Smooth muscle cell (in vitro differentiated cells): ENCODE results near the gene OR3A2. TPM values are rescaled to one million over a fixed set of nuclear protein-coding genes. Genes with fewer than 3 reads are reported as not detected.
"Not testable (repeated sequence)": the region's sequence is repeated elsewhere in the genome, so short reads cannot be mapped to it uniquely, and the experiment has no call there.

Experiments used
- DNase-seq: peaks from one replicate; lab custom pipeline; 2025; ENCODE audit not compliant: unreplicated experiment; lab: John Stamatoyannopoulos, UW
- H2AFZ ChIP-seq: fragments of 200-600 bp; sonication (generic); 2 replicates; pipeline ENCODE4 v1.6.0; 2016; ENCODE audit warnings: antibody characterized with exemption, low read depth, mild to moderate bottlenecking
- H3F3A ChIP-seq: fragments of 200-600 bp; sonication (generic); 2 replicates; pipeline ENCODE4 v1.6.0; 2017; ENCODE audit warnings: antibody characterized with exemption, low read depth
- H3K27ac ChIP-seq: fragments of 200-600 bp; sonication (generic); 2 replicates; pipeline ENCODE4 v1.5.1; 2016; ENCODE audit warnings: low read depth, mild to moderate bottlenecking
- H3K27me3 ChIP-seq: fragments of 200-600 bp; sonication (generic); 2 replicates; pipeline ENCODE4 v1.6.1; 2016; ENCODE audit warnings: low read depth, mild to moderate bottlenecking
- H3K36me3 ChIP-seq: fragments of 200-600 bp; sonication (generic); 2 replicates; pipeline ENCODE4 v1.5.1; 2016; ENCODE audit warnings: low read depth
- H3K4me1 ChIP-seq: fragments of 200-600 bp; sonication (generic); 2 replicates; pipeline ENCODE4 v1.5.1; 2016; ENCODE audit warnings: low read depth
- H3K4me2 ChIP-seq: fragments of 200-600 bp; sonication (generic); 2 replicates; pipeline ENCODE4 v1.6.0; 2016; ENCODE audit warnings: mild to moderate bottlenecking
- H3K4me3 ChIP-seq: fragments of 200-600 bp; sonication (generic); 2 replicates; pipeline ENCODE4 v1.5.1; 2016; ENCODE audit warnings: mild to moderate bottlenecking
- H3K79me2 ChIP-seq: fragments of 200-600 bp; sonication (generic); 2 replicates; pipeline ENCODE4 v1.6.0; 2016; ENCODE audit warnings: low read depth, mild to moderate bottlenecking
- H3K9ac ChIP-seq: fragments of 200-600 bp; sonication (generic); 2 replicates; pipeline ENCODE4 v1.6.0; 2016; ENCODE audit warnings: low read depth
- H3K9me3 ChIP-seq: fragments of 200-600 bp; sonication (generic); replicated peaks from 2 replicates; pipeline ENCODE4 v1.5.1; 2016; ENCODE audit warnings: low read depth
- H4K20me1 ChIP-seq: fragments of 200-600 bp; sonication (generic); 2 replicates; pipeline ENCODE4 v1.6.0; 2016; ENCODE audit warnings: low read depth
- WGBS: methylation state at CpG from one replicate; pipeline ENCODE4 v1.1.7; 2016; ENCODE audit warnings: low lambda C conversion rate; 5-methylcytosine and 5-hydroxymethylcytosine counted together
- polyA plus RNA-seq: library from polyadenylated mRNA; unstranded; fragments of >200 nt; fragmentation: Nextera tagmentation; extraction: Ambion mirVana; gene quantifications from 2 replicates; pipeline ENCODE4 v1.2.1, GENCODE V29; 2016
- total RNA-seq: library from RNA; depleted of rRNA; stranded (reverse); fragments of >200 nt; gene quantifications from 2 replicates; pipeline ENCODE4 v1.2.3, GENCODE V29; 2014
- TF ChIP-seq, protein P1 (sequence below): fragments of 200-600 bp; sonication (generic); IDR thresholded peaks from 2 replicates; pipeline ENCODE4 v1.5.1; 2017; ENCODE audit warnings: borderline replicate concordance, mild to moderate bottlenecking, antibody characterized with exemption; ENCODE audit not compliant: insufficient read depth, poor library complexity, severe bottlenecking

The OR3A2 gene
- total RNA-seq, result not detected in 2 replicates
- polyA plus RNA-seq, result not detected in 2 replicates

DNA sequence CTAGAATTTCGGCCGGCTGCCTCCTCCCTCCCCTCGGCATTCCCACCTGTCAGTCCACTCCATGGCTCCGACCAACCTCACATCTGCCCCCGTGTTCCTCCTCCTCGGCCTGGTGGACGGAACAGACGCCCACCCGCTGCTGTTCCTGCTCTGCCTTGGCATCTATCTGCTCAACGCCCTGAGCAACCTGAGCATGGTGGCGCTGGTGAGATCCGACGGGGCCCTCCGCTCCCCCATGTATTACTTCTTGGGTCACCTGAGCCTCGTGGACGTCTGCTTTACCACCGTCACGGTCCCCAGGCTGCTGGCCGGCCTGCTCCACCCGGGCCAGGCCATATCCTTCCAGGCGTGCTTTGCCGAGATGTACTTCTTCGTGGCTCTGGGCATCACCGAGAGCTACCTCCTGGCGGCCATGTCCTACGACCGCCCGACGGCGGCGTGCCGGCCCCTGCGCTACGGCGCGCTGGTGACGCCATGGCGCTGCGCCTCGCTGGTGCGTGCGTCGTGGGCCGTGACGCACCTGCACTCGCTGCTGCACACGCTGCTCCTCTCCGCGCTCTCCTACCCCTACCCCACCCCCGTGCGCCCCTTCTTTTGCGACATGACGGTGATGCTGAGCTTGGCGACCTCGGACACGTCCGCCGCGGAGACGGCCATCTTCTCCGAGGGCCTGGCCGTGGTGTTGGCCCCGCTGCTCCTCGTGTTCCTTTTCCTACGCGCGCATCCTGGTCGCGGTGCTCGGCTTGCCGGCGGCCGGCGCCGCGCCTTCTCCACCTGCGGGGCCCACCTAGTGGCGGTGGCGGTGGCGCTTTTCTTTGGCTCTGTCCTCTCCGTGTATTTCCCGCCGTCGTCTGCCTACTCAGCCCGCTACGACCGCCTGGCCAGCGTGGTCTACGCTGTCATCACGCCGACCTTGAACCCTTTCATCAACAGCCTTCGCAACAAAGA, at the start of gene OR3A2:
OR3A2 (minus strand) TSS at position 440 of the 948 bp plus-strand sequence.
- no peak for DNase-seq

DNA sequence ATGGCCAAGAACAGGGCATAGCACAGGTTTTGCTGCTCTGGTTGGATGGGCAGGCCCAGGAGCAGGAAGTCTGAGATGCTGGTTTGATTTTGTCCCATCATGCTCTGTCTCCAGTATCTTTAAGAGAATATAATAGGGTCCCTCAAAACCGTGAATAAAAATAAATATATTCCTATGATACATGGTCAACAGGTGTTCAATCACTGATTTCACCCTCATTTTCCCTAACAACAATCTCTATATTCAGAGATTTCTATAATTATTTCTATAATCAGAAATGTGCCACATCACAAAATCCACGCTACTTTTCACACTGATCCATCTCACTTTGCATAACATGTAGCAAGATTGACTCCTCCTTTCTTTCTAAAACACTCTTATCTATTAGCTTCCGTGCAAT, 47.6 kb upstream of the OR3A2 start, which contains the start of gene OR1E2:
OR1E2 (minus strand) TSS at position 101 of the 400 bp plus-strand sequence; CDS start at position 101, 0 bp downstream.
- Histone ChIP-seq H2AFZ (no peak within 1 kb of the TSS), H3K9ac (no peak within 1 kb of the TSS), H3K27me3 (no peaks in the 10 kb centered on the region), H3K4me3 (no peak within 1 kb of the TSS), H3K4me1 (no peaks in the 10 kb centered on the region), H3K36me3 (no peaks in the 10 kb centered on the region), H3K4me2 (no peak within 1 kb of the TSS), H4K20me1 (no peaks in the 10 kb centered on the region), H3K27ac (no peak within 1 kb of the TSS), H3K9me3 (peaks cover 6% of the 10 kb centered on the region), H3F3A (no peaks in the 10 kb centered on the region), H3K79me2 (no peaks in the 10 kb centered on the region)
- DNase-seq, result no peak
- TF ChIP-seq, protein P1, sequence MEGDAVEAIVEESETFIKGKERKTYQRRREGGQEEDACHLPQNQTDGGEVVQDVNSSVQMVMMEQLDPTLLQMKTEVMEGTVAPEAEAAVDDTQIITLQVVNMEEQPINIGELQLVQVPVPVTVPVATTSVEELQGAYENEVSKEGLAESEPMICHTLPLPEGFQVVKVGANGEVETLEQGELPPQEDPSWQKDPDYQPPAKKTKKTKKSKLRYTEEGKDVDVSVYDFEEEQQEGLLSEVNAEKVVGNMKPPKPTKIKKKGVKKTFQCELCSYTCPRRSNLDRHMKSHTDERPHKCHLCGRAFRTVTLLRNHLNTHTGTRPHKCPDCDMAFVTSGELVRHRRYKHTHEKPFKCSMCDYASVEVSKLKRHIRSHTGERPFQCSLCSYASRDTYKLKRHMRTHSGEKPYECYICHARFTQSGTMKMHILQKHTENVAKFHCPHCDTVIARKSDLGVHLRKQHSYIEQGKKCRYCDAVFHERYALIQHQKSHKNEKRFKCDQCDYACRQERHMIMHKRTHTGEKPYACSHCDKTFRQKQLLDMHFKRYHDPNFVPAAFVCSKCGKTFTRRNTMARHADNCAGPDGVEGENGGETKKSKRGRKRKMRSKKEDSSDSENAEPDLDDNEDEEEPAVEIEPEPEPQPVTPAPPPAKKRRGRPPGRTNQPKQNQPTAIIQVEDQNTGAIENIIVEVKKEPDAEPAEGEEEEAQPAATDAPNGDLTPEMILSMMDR, result no peak
- WGBS, result 69% methylated on average over 3 of the region's 3 CpGs

More for the DNA sequence above, at the start of gene OR3A2:
- TF ChIP-seq, protein P1, result no peak
- WGBS, result 90% methylated on average over 61 of the region's 92 CpGs
- peaks cover 3% of the 10 kb centered on the region for H3K9me3 ChIP-seq
- no peaks in the 10 kb centered on the region for H3K36me3 ChIP-seq
- H3K27me3 ChIP-seq, result no peaks in the 10 kb centered on the region
- no peaks in the 10 kb centered on the region for H3F3A ChIP-seq
- H2AFZ ChIP-seq, result no peak within 1 kb of the TSS
- no peak within 1 kb of the TSS for H3K27ac ChIP-seq
- H3K4me3 ChIP-seq, result no peak within 1 kb of the TSS
- H3K4me1 ChIP-seq, result no peaks in the 10 kb centered on the region
- H3K9ac ChIP-seq, result no peak within 1 kb of the TSS
- no peak within 1 kb of the TSS for H3K4me2 ChIP-seq
- no peaks in the 10 kb centered on the region for H4K20me1 ChIP-seq
- no peaks in the 10 kb centered on the region for H3K79me2 ChIP-seq

DNA sequence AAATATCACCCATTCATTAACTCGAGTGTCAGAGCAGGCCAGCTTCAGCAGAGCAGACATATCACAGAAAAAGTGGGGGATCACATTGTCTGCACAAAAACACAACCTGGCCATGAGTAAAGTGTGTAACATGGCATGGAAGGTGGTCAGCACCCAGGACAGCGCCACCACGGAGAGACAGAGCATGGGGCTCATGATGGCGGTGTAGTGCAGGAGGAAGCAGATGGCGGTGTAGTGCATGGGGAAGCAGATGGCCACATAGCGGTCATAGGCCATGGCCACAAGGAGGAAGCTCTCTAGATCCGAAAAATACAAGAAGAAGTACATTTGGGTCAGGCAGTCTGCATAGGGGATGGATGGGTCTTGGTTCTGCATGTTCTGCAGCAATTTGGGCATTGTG, 47.1 kb upstream of the OR3A2 start:
- WGBS, result 39% methylated on average over 7 of the region's 7 CpGs
- H3K9ac ChIP-seq, H3K4me3 ChIP-seq, H2AFZ ChIP-seq, H3K9me3 ChIP-seq, H3K79me2 ChIP-seq, H3K36me3 ChIP-seq, H4K20me1 ChIP-seq, H3K27ac ChIP-seq, H3K4me1 ChIP-seq, DNase-seq, H3F3A ChIP-seq, H3K4me2 ChIP-seq, H3K27me3 ChIP-seq: not testable (repeated sequence)

DNA sequence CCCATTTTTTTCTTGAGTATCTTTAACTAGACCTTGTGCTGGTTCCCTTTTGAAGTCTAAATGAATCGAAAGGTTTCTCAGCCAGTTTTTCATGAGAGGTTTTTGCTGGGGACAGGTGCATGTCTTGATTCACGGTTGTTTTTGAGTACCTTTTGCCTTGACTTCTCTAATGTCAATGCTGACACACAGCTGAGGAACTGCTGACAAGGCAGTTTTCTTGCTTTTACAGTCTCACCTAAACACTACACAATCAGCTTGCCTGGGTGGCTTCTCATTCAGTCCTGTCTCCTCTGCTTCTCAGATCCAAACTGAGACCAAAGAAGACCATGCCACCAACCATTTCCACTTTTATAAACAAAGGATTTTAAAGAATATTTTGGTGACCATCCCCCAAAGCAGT, 32.1 kb upstream of the OR3A2 start:
- H3K4me2 ChIP-seq, result no peak overlapping the region
- 24% methylated on average over 2 of the region's 2 CpGs for WGBS
- no peaks in the 10 kb centered on the region for H4K20me1 ChIP-seq
- no peaks in the 10 kb centered on the region for H3K36me3 ChIP-seq
- H3K27ac ChIP-seq, result no peak overlapping the region
- no peaks in the 10 kb centered on the region for H3K27me3 ChIP-seq
- H3F3A ChIP-seq, result no peaks in the 10 kb centered on the region
- no peak for DNase-seq
- H3K4me1 ChIP-seq, result no peaks in the 10 kb centered on the region
- H3K4me3 ChIP-seq, result no peak overlapping the region
- H3K9me3 ChIP-seq, result no peaks in the 10 kb centered on the region
- H2AFZ ChIP-seq, result no peak overlapping the region
- no peaks in the 10 kb centered on the region for H3K79me2 ChIP-seq
- TF ChIP-seq, protein P1, result no peak
- no peak overlapping the region for H3K9ac ChIP-seq
